ENCODE data around the gene USP44.

- TF ChIP-seq MXI1 (conservative IDR thresholded peaks at IDR 0.05; ENCODE audit: poor library complexity, severe bottlenecking) (no peak), CTCF (IDR thresholded peaks at IDR 0.05; ENCODE audit: poor library complexity, severe bottlenecking) (no peak), EP300 (conservative IDR thresholded peaks at IDR 0.05; ENCODE audit: poor library complexity, severe bottlenecking) (no peak), EZH2 (IDR thresholded peaks at IDR 0.05; ENCODE audit: borderline replicate concordance, insufficient read depth, low read length, poor library complexity, severe bottlenecking) (no peak)
Observed at GRCh38 chr12:95545731-95546490, 5.4 kb downstream of the USP44 start.

Data from neural cell (in vitro differentiated cells).